ENCODE data around the gene SLC49A3. TPM values are rescaled to one million over a fixed set of nuclear protein-coding genes. Genes with fewer than 3 reads are reported as not detected.

SLC49A3 gene
- total RNA-seq, 1 donor from 2014 or later, result 0.72 TPM

DNA sequence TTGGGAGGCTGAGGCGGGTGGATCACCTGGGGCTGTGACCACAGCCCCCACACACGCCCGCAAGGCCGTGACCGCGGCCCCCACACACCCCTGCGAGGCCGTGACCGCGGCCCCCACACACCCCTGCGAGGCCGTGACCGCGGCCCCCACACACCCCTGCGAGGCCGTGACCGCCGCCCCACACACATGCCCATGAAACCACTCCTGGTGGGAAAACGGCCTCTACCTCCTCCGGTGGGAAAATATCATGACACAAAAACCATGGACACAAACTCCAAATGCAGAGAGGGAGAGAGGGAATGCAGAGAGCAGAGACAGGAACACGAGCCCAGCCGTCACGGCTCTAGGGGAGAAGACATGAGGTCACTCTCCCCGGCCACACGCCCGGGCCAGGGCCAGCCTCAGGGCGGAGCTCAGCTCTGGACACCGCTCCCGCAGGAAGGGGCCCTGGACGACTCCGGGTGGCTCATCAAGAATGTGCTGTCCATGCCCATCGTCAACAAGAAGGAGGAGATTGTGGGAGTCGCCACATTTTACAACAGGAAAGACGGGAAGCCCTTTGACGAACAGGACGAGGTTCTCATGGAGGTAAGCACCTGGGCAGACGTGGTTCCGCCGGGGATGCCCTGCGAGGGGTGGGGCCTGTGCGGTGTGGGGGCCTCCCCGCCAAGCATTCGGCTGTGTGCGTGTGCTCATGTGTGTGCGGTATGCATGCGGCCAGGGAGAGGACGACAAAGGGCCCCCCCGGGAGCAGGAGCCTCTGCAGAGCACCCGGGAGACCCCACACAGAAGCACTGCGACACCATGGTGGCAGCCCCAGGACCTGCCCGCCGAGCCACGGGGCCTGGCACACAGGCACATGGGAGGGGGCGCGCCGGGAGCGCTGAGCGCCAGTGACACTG is 32.3 kb downstream of the SLC49A3 start:
- H3K27me3 Mint-ChIP-seq, result no peaks in the 10 kb centered on the region
- intact Hi-C loops (cut with micrococcal nuclease), result no loop called here
- no peak overlapping the region for H3K4me3 Mint-ChIP-seq
- peaks cover 7% of the 10 kb centered on the region for H3K36me3 Mint-ChIP-seq (ENCODE audit: low read depth)
- H3K9me3 Mint-ChIP-seq, result peaks cover 4% of the 10 kb centered on the region
- H3K27ac Mint-ChIP-seq, result no peak overlapping the region
- H3K4me1 Mint-ChIP-seq, result no peaks in the 10 kb centered on the region
- no peak for DNase-seq

DNA sequence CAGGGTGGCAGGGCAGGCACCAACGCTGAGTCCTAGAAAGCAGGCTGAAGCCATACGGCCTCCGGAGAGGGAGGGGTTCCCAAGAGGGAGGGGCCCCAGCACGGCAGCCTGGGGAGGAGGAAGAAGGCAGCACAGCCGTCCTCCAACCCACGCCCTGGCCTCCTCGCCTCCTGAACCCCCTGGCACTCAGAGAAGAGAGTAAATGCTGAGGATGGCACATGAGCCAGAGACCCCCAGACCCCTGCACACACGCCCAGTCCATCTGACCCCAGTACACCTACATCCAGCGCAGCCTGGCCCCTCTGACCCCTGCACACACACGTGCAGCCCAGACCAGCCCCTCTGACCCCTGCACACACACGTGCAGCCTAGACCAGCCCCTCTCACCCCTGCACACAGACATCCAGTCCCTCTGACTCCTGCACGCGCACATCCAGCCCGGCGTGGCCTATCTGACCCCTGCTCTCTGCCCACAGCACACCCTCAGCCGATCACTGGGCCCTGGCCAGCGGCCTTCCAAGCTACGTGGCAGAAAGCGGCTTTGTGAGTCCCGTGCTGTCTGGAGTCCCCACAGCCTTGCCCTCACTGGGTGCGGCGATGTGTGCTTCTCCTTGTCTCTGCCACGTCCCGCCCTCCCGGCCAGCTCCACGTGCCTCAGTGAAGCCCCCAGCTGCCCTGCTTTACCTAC is 33.3 kb downstream of the SLC49A3 start:
- Mint-ChIP-seq H3K27me3 (no peaks in the 10 kb centered on the region), H3K36me3 (ENCODE audit: low read depth) (peaks cover 3% of the 10 kb centered on the region), H3K9me3 (no peaks in the 10 kb centered on the region), H3K4me1 (no peaks in the 10 kb centered on the region), H3K27ac (no peak overlapping the region), H3K4me3 (no peak overlapping the region)
- no peak for DNase-seq
- intact Hi-C loops (cut with micrococcal nuclease), result no loop called here

DNA sequence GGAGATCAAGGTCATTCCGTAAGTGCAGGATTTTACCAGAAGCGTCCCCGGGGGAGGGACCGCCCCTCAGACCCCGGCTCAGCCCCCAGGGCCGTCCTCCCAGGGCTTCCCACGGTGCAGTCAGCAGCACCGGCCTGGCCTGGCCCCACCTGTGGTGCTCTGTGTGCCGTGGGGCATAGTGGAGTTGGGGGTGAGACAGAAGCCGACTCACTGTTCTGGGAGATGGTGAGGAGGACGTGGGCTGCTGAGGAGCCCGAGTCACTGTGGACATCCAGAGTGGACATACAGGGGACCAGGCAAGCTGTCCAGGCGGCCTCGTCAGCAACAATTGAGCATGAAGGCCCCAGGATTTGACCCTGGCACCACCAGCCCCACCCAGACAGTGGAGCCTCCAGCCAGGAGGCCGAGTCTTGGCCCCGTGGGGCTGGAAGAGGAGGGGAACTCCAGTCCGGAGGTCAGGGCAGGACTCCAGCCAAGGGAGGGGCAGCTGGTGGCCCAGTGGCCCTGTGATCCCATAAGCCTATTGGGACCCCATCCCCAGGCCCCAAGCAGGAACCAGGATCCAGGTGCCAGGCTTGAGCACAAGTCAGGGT is 34.0 kb downstream of the SLC49A3 start:
- H3K9me3 Mint-ChIP-seq, result no peaks in the 10 kb centered on the region
- no peaks in the 10 kb centered on the region for H3K27me3 Mint-ChIP-seq
- H3K36me3 Mint-ChIP-seq (ENCODE audit: low read depth), result peaks cover under 1% of the 10 kb centered on the region
- no peak overlapping the region for H3K4me3 Mint-ChIP-seq
- DNase-seq, result no peak
- intact Hi-C loops (cut with micrococcal nuclease), result no loop called here
- H3K27ac Mint-ChIP-seq, result no peak overlapping the region
- no peaks in the 10 kb centered on the region for H3K4me1 Mint-ChIP-seq

DNA sequence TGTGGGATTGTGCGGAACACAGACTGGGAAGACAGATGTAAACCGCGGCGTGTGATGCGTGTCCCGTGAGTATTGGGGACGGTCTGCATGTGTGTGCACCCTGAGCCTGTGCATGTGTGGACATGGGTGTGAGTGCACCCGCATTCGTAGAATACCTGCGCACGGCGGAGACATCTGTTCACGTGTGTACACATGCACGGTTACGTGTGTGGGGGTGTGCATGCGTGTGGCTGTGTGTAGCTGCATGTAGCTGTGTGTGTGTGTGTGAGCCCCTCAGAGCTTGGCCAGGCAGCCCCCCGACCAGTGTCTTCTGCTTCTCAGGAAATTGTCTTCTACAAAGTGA is 34.5 kb downstream of the SLC49A3 start:
- Mint-ChIP-seq H3K27me3 (no peaks in the 10 kb centered on the region), H3K4me1 (no peaks in the 10 kb centered on the region), H3K4me3 (no peak overlapping the region), H3K36me3 (ENCODE audit: low read depth) (no peaks in the 10 kb centered on the region), H3K27ac (no peak overlapping the region), H3K9me3 (no peaks in the 10 kb centered on the region)
- intact Hi-C loops (cut with micrococcal nuclease), result no loop called here
- DNase-seq, result no peak

DNA sequence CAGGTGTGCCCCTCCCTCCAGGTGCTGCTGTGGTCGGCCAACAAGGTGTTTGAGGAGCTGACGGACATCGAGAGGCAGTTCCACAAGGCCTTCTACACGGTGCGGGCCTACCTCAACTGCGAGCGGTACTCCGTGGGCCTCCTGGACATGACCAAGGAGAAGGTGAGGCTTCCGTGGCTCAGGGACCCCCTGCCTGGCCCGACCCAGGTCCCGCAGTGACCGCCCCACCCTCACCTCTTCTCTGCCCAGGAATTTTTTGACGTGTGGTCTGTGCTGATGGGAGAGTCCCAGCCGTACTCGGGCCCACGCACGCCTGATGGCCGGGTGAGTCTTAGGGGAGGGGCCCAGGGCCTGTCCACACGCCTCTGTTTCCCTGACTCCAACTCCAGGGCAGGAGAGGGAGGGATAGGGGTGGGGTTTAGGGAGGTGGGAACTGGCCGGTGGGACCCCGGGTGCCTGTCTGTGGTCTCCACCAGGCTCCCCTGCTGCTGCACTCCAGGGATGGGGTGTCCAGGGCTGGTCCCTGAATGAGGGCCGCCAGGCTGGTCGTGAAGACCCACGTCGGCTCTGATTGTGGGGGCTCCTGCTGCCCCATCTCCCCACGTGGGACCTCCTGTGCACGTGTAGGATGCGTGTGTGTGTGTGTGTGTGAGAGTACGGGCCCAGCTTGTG is 35.0 kb downstream of the SLC49A3 start:
- no peak overlapping the region for H3K4me3 Mint-ChIP-seq
- H3K27me3 Mint-ChIP-seq, result no peaks in the 10 kb centered on the region
- no peak for DNase-seq
- no peaks in the 10 kb centered on the region for H3K4me1 Mint-ChIP-seq
- no peaks in the 10 kb centered on the region for H3K36me3 Mint-ChIP-seq (ENCODE audit: low read depth)
- no peaks in the 10 kb centered on the region for H3K9me3 Mint-ChIP-seq
- no peak overlapping the region for H3K27ac Mint-ChIP-seq
- intact Hi-C loops (cut with micrococcal nuclease), result no loop called here

DNA sequence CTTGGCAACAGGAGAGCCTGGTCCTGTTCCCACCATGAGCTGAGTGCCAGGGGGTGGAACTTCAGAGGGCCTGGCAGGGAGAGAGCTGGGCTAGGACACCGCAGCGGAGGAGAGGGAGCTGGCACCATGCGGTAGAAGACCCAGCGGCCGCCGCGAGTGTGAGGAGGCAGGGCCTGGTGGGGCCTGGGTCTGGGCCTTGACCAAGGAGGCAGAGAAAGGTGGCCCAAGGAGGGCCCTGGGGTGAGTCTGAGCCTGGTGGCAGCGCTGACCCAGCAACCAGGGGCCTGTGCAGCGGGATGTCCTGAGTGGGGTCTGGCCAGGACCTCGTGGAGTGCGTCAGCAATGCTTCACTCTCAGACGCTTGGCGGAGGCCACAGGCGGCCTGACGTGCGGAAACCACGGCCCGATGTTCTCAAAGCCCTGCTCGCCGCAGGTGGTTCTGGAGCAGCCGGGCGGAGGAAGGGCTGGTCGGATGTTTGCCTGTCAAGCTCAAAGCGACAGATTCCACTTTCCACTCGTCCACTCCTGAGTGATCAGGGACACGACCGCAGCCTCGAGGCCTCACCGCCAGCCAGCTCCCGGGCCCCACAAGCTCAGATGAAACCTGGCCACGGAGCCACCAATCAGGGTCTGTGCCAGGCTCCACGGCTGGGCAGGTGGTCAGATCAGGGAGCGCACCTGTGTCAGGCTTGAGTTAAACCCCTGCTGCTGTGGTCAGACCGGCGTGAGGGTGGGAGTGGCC is 35.7 kb downstream of the SLC49A3 start:
- Mint-ChIP-seq H3K27ac (no peak overlapping the region), H3K9me3 (no peaks in the 10 kb centered on the region), H3K4me3 (no peak overlapping the region), H3K36me3 (ENCODE audit: low read depth) (no peaks in the 10 kb centered on the region), H3K4me1 (no peaks in the 10 kb centered on the region), H3K27me3 (no peaks in the 10 kb centered on the region)
- no peak for DNase-seq
- intact Hi-C loops (cut with micrococcal nuclease), result no loop called here

- Mint-ChIP-seq H3K4me1 (no peaks in the 10 kb centered on the region), H3K27me3 (no peaks in the 10 kb centered on the region), H3K4me3 (no peak overlapping the region), H3K9me3 (no peaks in the 10 kb centered on the region), H3K27ac (no peak overlapping the region), H3K36me3 (ENCODE audit: low read depth) (no peaks in the 10 kb centered on the region)
- intact Hi-C loops (cut with micrococcal nuclease), result no loop called here
- no peak for DNase-seq
Measured at GRCh38 chr4:651884-652642, 36.9 kb downstream of the SLC49A3 start.

- no peak for DNase-seq
- no peak overlapping the region for H3K27ac Mint-ChIP-seq
- intact Hi-C loops (cut with micrococcal nuclease), result no loop called here
- peaks cover 3% of the 10 kb centered on the region for H3K4me1 Mint-ChIP-seq
- H3K9me3 Mint-ChIP-seq, result no peaks in the 10 kb centered on the region
- no peaks in the 10 kb centered on the region for H3K36me3 Mint-ChIP-seq (ENCODE audit: low read depth)
- no peaks in the 10 kb centered on the region for H3K27me3 Mint-ChIP-seq
- no peak overlapping the region for H3K4me3 Mint-ChIP-seq
Measured at GRCh38 chr4:650951-651883, 37.7 kb downstream of the SLC49A3 start.

- no peak for DNase-seq
- peaks cover 4% of the 10 kb centered on the region for H3K4me1 Mint-ChIP-seq
- H3K36me3 Mint-ChIP-seq (ENCODE audit: low read depth), result no peaks in the 10 kb centered on the region
- H3K27ac Mint-ChIP-seq, result no peak overlapping the region
- H3K9me3 Mint-ChIP-seq, result no peaks in the 10 kb centered on the region
- H3K4me3 Mint-ChIP-seq, result no peak overlapping the region
- intact Hi-C loops (cut with micrococcal nuclease), result no loop called here
- no peaks in the 10 kb centered on the region for H3K27me3 Mint-ChIP-seq
Measured at GRCh38 chr4:650461-650860, 38.5 kb downstream of the SLC49A3 start.

GRCh38 chr4:649751-650310 is 39.1 kb downstream of the SLC49A3 start:
- no peaks in the 10 kb centered on the region for H3K27me3 Mint-ChIP-seq
- H3K9me3 Mint-ChIP-seq, result peaks cover 3% of the 10 kb centered on the region
- no peak overlapping the region for H3K27ac Mint-ChIP-seq
- H3K4me1 Mint-ChIP-seq, result peaks cover 4% of the 10 kb centered on the region
- H3K4me3 Mint-ChIP-seq, result no peak overlapping the region
- intact Hi-C loops (cut with micrococcal nuclease), result no loop called here
- no peak for DNase-seq
- no peaks in the 10 kb centered on the region for H3K36me3 Mint-ChIP-seq (ENCODE audit: low read depth)

GRCh38 chr4:649293-649625 is 39.7 kb downstream of the SLC49A3 start:
- no peaks in the 10 kb centered on the region for H3K27me3 Mint-ChIP-seq

More at GRCh38 chr4:649293-649625, 39.7 kb downstream of the SLC49A3 start:
- Mint-ChIP-seq H3K4me1 (peaks cover 4% of the 10 kb centered on the region), H3K27ac (no peak overlapping the region), H3K36me3 (ENCODE audit: low read depth) (no peaks in the 10 kb centered on the region), H3K9me3 (peaks cover 3% of the 10 kb centered on the region), H3K4me3 (no peak overlapping the region)
- DNase-seq, result no peak
- intact Hi-C loops (cut with micrococcal nuclease), result no loop called here
